HG03442 (cell line): Measurements from ENCODE around the gene SEC61A2.

Source experiments
- ATAC-seq: cut with Tn5 transposase; IDR thresholded peaks from one replicate; pipeline ENCODE4 v1.9.1; 2021; ENCODE audit warnings: mild to moderate bottlenecking, moderate library complexity; ENCODE audit not compliant: unreplicated experiment

The SEC61A2 gene

DNA sequence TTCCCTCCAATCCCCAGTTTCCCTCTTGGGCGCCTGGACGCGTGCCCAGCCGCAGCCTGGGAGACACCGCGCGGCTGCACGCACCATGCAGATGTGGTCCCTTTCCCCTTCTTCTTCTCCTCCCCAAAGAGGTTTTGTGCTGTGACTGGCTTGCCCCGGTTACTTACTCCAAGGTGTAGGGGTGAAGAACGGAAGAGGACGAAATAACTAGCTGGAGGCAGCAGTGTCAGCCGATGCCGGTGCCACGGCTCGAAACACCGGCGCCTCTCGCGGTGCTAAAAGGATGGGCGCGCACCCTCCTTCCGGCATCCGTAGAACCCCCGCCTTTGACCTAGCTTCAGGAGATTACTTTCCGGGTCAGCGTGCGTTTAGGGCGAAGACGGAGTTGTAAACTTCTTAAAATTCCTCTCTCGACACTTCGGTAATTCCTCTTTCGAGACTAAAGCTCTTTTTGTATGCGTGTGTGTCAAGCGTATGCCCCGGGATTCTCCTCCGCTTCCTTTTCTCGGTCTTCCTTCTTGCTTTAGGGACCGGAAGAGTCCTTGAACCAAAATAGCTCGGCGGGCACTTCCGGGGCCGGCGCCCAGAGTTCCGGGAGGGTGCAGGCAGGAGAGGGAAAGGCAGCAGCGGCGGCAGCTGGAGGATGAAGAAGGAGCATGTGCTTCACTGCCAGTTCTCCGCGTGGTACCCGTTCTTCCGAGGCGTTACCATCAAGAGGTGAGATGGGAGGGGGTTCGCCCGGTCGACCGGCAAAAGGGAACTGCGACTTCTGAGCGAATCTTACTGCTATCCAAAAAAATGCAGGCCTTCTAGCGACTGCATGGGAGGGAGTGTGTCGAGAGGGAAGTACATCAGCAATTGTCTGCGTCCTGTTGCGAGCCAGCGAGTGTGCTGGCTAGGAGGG, 66.4 kb downstream of the SEC61A2 start, which contains the start of the genes CDC123 and NUDT5:
Gene CDC123, plus strand, starts transcription at position 586 of the 904 bp plus-strand sequence. Its CDS starts 58 bp downstream, at position 644.
Gene NUDT5, minus strand, starts transcription at position 289 of the 904 bp plus-strand sequence. CDS start 9,600 bp downstream, outside the sequence.
- ATAC-seq, result peak; percentile 86

DNA sequence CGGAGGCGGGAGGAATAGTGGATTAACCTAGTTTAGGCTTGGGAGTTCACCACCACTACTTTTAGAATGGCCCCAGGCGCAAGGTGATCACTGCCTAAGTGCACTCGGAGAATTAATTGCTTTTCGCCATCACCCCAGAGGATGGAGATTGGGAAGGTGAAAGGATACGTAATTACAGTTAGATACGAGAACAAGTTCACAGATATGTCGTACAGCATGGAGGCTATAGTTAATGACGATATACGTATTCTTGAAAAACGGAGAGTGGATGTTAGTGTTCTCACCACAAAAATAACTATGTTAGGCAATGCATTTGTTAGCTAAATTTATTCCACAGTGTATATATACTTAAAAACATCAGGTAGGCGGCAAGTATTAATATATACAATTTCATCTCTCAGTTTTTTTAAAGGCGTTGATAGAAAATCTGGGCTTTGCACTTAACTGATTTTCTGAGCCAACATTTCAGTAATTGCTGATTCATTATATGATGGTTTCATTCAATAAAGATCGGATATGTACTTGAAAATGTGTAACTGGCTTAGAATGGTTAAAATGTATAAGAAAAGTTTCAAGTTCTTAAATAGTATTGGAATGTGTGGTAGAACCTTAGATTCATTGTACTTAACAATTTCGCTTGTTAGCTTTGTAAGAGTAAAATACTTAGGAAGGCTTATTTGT, 67.2 kb downstream of the SEC61A2 start:
- no peak for ATAC-seq

DNA sequence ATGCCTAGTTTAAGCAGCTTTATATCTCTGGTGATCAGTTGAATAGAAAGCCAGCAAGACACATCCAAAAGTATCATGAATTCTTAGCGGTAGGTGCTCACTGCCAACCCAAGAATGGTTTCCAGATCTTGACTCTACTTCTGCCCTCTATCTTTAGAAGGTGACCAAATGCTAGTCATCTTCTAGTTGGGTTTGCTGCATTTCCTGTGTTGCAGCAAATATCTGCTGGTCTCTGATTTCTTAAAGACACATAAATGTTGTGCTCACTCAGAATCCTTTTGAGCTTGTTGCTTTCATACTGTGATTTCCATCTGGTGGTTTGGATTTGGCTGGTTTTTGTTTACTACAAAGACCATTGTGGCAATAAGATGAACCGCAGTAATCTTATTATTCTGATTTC, 68.7 kb downstream of the SEC61A2 start:
- ATAC-seq, result no peak

GRCh38 chr10:12200850-12201249, 71.4 kb downstream of the SEC61A2 start:
- no peak for ATAC-seq

- no peak for ATAC-seq
Measured at GRCh38 chr10:12201543-12201942, 72.1 kb downstream of the SEC61A2 start.

DNA sequence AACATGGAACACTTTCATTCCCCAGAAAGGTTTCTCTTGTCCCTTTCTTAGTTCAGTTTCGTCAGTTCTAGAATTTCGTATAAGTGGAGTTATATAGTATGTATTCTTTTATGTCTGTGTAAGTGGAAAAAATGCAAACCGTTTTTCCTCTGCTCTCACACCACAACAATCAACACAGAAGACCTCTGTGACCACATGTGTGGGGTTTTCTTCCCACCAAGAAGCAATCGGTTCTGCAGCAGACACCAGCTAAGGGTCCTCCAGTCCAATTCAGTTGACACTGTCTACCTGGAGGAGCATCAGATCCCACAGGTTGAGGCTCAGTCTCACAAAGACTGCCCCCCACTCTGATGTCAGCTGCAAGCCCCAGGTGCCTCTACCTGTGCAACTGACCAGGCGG, 72.7 kb downstream of the SEC61A2 start:
- ATAC-seq, result no peak

- ATAC-seq, result no peak
Measured at GRCh38 chr10:12205082-12205481, 75.6 kb downstream of the SEC61A2 start.

GRCh38 chr10:12207114-12207513, 77.6 kb downstream of the SEC61A2 start:
- ATAC-seq, result no peak

GRCh38 chr10:12208460-12208859, 79.0 kb downstream of the SEC61A2 start:
- ATAC-seq, result no peak

GRCh38 chr10:12212454-12212853, 83.0 kb downstream of the SEC61A2 start:
- no peak for ATAC-seq

- no peak for ATAC-seq
Measured at GRCh38 chr10:12213621-12214020, 84.1 kb downstream of the SEC61A2 start.

- ATAC-seq, result no peak
Measured at GRCh38 chr10:12214093-12214492, 84.6 kb downstream of the SEC61A2 start.

GRCh38 chr10:12214763-12215218, 85.3 kb downstream of the SEC61A2 start:
- ATAC-seq, result no peak
